ENCODE measurements around the gene TNIK. TPM values are rescaled to one million over a fixed set of nuclear protein-coding genes. Genes with fewer than 3 reads are reported as not detected.

The TNIK gene
- total and polyA plus RNA-seq, 2 of the 13 experiments (the other 11 are each of a cell fraction or from before 2014, with no cell fraction given), result 0.15 to 0.22 TPM

DNA sequence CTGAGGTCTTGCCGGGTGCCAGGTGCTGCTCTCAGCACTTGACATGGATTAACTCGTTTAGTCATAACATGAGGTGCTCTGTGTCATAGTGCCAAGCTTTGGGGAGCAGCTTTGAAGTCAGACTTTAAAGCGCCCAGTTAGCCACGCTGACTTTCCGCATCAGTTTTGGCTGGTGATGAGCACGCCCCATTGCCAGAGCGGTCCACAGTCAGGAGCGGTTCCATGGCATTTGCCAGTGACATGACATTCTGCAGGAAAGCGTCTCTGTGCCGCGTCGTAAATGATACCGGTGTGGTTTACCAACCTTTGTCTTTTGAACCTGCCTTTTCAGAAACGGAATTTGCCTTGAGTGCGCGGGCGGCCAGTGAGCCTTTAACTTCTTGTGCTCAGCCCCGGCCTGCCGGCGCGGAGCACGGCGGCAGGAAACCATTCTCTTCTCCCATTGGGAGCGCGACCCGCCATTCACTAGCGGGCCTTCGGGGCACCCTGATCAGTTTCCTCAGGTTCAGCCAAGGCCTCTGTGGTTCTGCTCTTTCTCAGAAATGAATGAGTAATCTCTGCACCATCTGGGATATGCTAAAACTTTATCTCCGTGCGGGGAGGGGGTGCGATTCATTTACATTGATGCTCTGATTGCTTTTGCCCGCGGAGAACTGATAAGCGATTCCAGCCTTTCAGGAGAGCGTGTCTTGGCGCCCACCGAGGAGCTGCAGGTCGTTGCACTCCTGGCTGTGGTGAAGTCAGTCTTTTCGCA, 432.0 kb downstream of the TNIK start (continued):
- TF ChIP-seq, protein P1, sequence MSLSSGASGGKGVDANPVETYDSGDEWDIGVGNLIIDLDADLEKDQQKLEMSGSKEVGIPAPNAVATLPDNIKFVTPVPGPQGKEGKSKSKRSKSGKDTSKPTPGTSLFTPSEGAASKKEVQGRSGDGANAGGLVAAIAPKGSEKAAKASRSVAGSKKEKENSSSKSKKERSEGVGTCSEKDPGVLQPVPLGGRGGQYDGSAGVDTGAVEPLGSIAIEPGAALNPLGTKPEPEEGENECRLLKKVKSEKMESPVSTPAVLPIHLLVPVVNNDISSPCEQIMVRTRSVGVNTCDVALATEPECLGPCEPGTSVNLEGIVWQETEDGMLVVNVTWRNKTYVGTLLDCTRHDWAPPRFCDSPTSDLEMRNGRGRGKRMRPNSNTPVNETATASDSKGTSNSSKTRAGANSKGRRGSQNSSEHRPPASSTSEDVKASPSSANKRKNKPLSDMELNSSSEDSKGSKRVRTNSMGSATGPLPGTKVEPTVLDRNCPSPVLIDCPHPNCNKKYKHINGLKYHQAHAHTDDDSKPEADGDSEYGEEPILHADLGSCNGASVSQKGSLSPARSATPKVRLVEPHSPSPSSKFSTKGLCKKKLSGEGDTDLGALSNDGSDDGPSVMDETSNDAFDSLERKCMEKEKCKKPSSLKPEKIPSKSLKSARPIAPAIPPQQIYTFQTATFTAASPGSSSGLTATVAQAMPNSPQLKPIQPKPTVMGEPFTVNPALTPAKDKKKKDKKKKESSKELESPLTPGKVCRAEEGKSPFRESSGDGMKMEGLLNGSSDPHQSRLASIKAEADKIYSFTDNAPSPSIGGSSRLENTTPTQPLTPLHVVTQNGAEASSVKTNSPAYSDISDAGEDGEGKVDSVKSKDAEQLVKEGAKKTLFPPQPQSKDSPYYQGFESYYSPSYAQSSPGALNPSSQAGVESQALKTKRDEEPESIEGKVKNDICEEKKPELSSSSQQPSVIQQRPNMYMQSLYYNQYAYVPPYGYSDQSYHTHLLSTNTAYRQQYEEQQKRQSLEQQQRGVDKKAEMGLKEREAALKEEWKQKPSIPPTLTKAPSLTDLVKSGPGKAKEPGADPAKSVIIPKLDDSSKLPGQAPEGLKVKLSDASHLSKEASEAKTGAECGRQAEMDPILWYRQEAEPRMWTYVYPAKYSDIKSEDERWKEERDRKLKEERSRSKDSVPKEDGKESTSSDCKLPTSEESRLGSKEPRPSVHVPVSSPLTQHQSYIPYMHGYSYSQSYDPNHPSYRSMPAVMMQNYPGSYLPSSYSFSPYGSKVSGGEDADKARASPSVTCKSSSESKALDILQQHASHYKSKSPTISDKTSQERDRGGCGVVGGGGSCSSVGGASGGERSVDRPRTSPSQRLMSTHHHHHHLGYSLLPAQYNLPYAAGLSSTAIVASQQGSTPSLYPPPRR (CRISPR knock-in tag; IDR thresholded peaks at IDR 0.05; ENCODE audit: borderline replicate concordance), result no peak
- TF ChIP-seq CBFB (CRISPR knock-in tag; IDR thresholded peaks at IDR 0.05) (0 out of 2 replicates have a peak, but pooled peaks have one; percentile 25), TCF7 (IDR thresholded peaks at IDR 0.05; ENCODE audit: low read depth) (no peak), ZNF329 (CRISPR knock-in tag; IDR thresholded peaks at IDR 0.05; ENCODE audit: low read depth) (no peak), SOX5 (CRISPR knock-in tag; IDR thresholded peaks at IDR 0.05; ENCODE audit: borderline replicate concordance) (no peak), TEF (CRISPR knock-in tag; IDR thresholded peaks at IDR 0.05) (no peak), CBX1 (IDR thresholded peaks at IDR 0.05; ENCODE audit: low read depth) (no peak), HIC2 (CRISPR knock-in tag; IDR thresholded peaks at IDR 0.05; ENCODE audit: low read depth) (no peak), GATAD1 (CRISPR knock-in tag; IDR thresholded peaks at IDR 0.05) (no peak), ZNF678 (CRISPR knock-in tag; IDR thresholded peaks at IDR 0.05) (no peak), TFDP1 (CRISPR knock-in tag; IDR thresholded peaks at IDR 0.05; ENCODE audit: borderline replicate concordance) (peak; percentile 19; the same call in 1 of the 2 replicates), HOXA5 (CRISPR knock-in tag; IDR thresholded peaks at IDR 0.05) (no peak), KDM1A (CRISPR knock-in tag; IDR thresholded peaks at IDR 0.05) (no peak), KAT8 (CRISPR knock-in tag; IDR thresholded peaks at IDR 0.05) (no peak), ZNF260 (CRISPR knock-in tag; IDR thresholded peaks at IDR 0.05; ENCODE audit: borderline replicate concordance, low read depth) (no peak)
- TF ChIP-seq, protein P2, sequence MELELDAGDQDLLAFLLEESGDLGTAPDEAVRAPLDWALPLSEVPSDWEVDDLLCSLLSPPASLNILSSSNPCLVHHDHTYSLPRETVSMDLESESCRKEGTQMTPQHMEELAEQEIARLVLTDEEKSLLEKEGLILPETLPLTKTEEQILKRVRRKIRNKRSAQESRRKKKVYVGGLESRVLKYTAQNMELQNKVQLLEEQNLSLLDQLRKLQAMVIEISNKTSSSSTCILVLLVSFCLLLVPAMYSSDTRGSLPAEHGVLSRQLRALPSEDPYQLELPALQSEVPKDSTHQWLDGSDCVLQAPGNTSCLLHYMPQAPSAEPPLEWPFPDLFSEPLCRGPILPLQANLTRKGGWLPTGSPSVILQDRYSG (CRISPR knock-in tag; IDR thresholded peaks at IDR 0.05), result no peak
- TF ChIP-seq, protein P3, sequence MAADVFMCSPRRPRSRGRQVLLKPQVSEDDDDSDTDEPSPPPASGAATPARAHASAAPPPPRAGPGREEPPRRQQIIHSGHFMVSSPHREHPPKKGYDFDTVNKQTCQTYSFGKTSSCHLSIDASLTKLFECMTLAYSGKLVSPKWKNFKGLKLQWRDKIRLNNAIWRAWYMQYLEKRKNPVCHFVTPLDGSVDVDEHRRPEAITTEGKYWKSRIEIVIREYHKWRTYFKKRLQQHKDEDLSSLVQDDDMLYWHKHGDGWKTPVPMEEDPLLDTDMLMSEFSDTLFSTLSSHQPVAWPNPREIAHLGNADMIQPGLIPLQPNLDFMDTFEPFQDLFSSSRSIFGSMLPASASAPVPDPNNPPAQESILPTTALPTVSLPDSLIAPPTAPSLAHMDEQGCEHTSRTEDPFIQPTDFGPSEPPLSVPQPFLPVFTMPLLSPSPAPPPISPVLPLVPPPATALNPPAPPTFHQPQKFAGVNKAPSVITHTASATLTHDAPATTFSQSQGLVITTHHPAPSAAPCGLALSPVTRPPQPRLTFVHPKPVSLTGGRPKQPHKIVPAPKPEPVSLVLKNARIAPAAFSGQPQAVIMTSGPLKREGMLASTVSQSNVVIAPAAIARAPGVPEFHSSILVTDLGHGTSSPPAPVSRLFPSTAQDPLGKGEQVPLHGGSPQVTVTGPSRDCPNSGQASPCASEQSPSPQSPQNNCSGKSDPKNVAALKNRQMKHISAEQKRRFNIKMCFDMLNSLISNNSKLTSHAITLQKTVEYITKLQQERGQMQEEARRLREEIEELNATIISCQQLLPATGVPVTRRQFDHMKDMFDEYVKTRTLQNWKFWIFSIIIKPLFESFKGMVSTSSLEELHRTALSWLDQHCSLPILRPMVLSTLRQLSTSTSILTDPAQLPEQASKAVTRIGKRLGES (CRISPR knock-in tag; IDR thresholded peaks at IDR 0.05; ENCODE audit: borderline replicate concordance), result no peak

All from HepG2 (cell line).